ENCODE results near the gene GSX2. TPM values are rescaled to one million over a fixed set of nuclear protein-coding genes. Genes with fewer than 3 reads are reported as not detected.

GSX2 gene
- total and polyA plus RNA-seq, 10 of the 15 experiments (the other 5 are each of a cell fraction or from before 2014, with no cell fraction given), result 0.04 to 0.58 (median 0.50) TPM; not detected in 5

GRCh38 chr4:54092405-54093323 lies 7.3 kb upstream of the GSX2 start (continued):
- TF ChIP-seq MLLT1 (IDR thresholded peaks at IDR 0.05) (no peak), IKZF1 (conservative IDR thresholded peaks at IDR 0.05) (no peak), NR2F1 (conservative IDR thresholded peaks at IDR 0.05) (no peak), ZBTB11 (CRISPR knock-in tag; IDR thresholded peaks at IDR 0.05) (no peak)
